GM23248 (cell line): ENCODE data around the gene CLN3. TPM values are rescaled to one million over a fixed set of nuclear protein-coding genes. Genes with fewer than 3 reads are reported as not detected.
"Not testable (repeated sequence)": the region's sequence is repeated elsewhere in the genome, so short reads cannot be mapped to it uniquely, and the experiment has no call there.

Source experiments
- DNase-seq: peaks from one replicate; pipeline ENCODE4 v3.0.0-alpha.2; 2015
- H2AFZ ChIP-seq: fragments of 200-600 bp; sonication (generic); 2 replicates; pipeline ENCODE4 v1.6.1; 2016; ENCODE audit warnings: antibody characterized with exemption
- H3F3A ChIP-seq: fragments of 200-600 bp; sonication (generic); 2 replicates; pipeline ENCODE4 v1.6.1; 2016; ENCODE audit warnings: mild to moderate bottlenecking, antibody characterized with exemption, mixed run types; ENCODE audit not compliant: insufficient read depth
- H3K27ac ChIP-seq: fragments of 200-600 bp; sonication (generic); 2 replicates; pipeline ENCODE4 v1.5.1; 2016; ENCODE audit warnings: mild to moderate bottlenecking
- H3K27me3 ChIP-seq: fragments of 200-600 bp; sonication (generic); replicated peaks from 2 replicates; pipeline ENCODE4 v1.6.1; 2016; ENCODE audit warnings: mild to moderate bottlenecking; ENCODE audit not compliant: insufficient read depth
- H3K36me3 ChIP-seq: fragments of 200-600 bp; sonication (generic); 2 replicates; pipeline ENCODE4 v1.6.1; 2016; ENCODE audit warnings: low read depth, mild to moderate bottlenecking
- H3K4me1 ChIP-seq: fragments of 200-600 bp; sonication (generic); 2 replicates; pipeline ENCODE4 v1.6.1; 2016; ENCODE audit warnings: mild to moderate bottlenecking; ENCODE audit not compliant: insufficient read depth
- H3K4me2 ChIP-seq: fragments of 200-600 bp; sonication (generic); one replicate; pipeline ENCODE4 v1.6.1; 2016; ENCODE audit warnings: mild to moderate bottlenecking; ENCODE audit not compliant: unreplicated experiment
- H3K4me3 ChIP-seq: fragments of 200-600 bp; sonication (generic); 2 replicates; pipeline ENCODE4 v1.5.1; 2016; ENCODE audit warnings: mild to moderate bottlenecking
- H3K79me2 ChIP-seq: fragments of 200-600 bp; sonication (generic); 2 replicates; pipeline ENCODE4 v1.6.1; 2016; ENCODE audit warnings: mild to moderate bottlenecking; ENCODE audit not compliant: insufficient read depth
- H3K9ac ChIP-seq: fragments of 200-600 bp; sonication (generic); 2 replicates; pipeline ENCODE4 v1.6.1; 2016; ENCODE audit warnings: mild to moderate bottlenecking
- H3K9me2 ChIP-seq: fragments of 200-600 bp; sonication (generic); 2 replicates; pipeline ENCODE4 v1.6.1; 2016; ENCODE audit warnings: mixed run types, mild to moderate bottlenecking, moderate library complexity; ENCODE audit not compliant: insufficient read depth
- H3K9me3 ChIP-seq: fragments of 200-600 bp; sonication (generic); one replicate; pipeline ENCODE4 v1.6.1; 2017; ENCODE audit warnings: low read depth
- H4K20me1 ChIP-seq: fragments of 200-600 bp; sonication (generic); 2 replicates; pipeline ENCODE4 v1.6.0; 2016; ENCODE audit not compliant: insufficient read depth
- EZH2 ChIP-seq: fragments of 200-600 bp; sonication (generic); IDR thresholded peaks from 2 replicates; pipeline ENCODE4 v1.6.1; 2018; ENCODE audit warnings: antibody characterized with exemption, mild to moderate bottlenecking; ENCODE audit not compliant: insufficient read depth, poor library complexity, severe bottlenecking
- EZH2phosphoT487 ChIP-seq: fragments of 200-600 bp; sonication (generic); IDR thresholded peaks from 2 replicates; pipeline ENCODE4 v1.6.1; 2018; ENCODE audit warnings: antibody characterized with exemption, moderate library complexity, mild to moderate bottlenecking, low read depth; ENCODE audit not compliant: insufficient read depth
- WGBS, 2 experiments: methylation state at CpG; one replicate each; pipeline ENCODE4 v1.1.6; 2015 to 2017; ENCODE audit warnings: low lambda C conversion rate in 2 of 2, low coverage in 1 of 2; ENCODE audit errors: missing lambda C conversion rate in 2 of 2; 5-methylcytosine and 5-hydroxymethylcytosine counted together
- in situ Hi-C: fragments of 300-500 bp; cut with MboI; formaldehyde crosslinking; loops from 2 replicates; pipeline ENCODE4 v1.15.0; 2020
- polyA plus RNA-seq: library from polyadenylated mRNA; unstranded; fragments of >200 nt; fragmentation: Nextera tagmentation; extraction: Ambion mirVana; gene quantifications from 2 replicates; pipeline ENCODE4 v1.2.1, GENCODE V29; 2016
- total RNA-seq: library from RNA; depleted of rRNA; stranded (reverse); fragments of >200 nt; shearing (Covaris generic); gene quantifications from 2 replicates; pipeline ENCODE4 v1.2.3, GENCODE V29; 2014

Gene CLN3
- total and polyA plus RNA-seq, 2 experiments from 2014 or later: 15.8 to 21.1 TPM

DNA sequence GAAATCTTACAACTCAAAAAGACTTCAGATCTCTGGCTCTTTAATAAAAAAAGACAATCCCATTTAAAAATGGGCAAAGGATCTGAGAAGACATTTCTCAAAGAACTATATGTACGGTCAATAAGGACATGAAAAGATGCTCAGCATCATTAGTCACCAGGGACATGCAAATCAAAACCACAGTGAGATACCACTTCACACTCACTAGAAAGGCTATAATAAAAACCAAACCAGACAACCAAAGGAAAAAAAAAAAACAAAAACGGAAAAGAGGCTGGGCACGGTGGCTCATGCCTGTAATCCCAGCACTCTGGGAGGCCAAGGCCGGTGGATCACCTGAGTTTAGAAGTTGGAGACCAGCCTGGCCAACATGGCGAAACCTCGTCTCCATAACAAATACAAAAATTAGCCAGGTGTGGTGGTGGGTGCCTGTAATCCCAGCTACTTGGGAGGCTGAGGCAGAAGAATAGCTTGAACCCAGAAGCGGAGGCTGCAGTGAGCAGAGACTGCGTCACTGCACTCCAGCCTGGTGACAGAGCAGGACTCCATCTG, 18.1 kb downstream of the CLN3 start:
- H3K4me3 ChIP-seq: no peak overlapping the region
- no peak for DNase-seq
- no peak overlapping the region for H2AFZ ChIP-seq
- H3K9me2 ChIP-seq: no peaks in the 10 kb centered on the region
- in situ Hi-C loops: no loop called here
- no peak overlapping the region for H3K4me2 ChIP-seq
- H3K4me1 ChIP-seq: no peaks in the 10 kb centered on the region
- H3K9me3 ChIP-seq: no peaks in the 10 kb centered on the region
- no peak overlapping the region for H3K9ac ChIP-seq
- H3K79me2 ChIP-seq: no peaks in the 10 kb centered on the region
- H3F3A ChIP-seq: no peaks in the 10 kb centered on the region
- H3K36me3 ChIP-seq: no peaks in the 10 kb centered on the region
- H3K27me3 ChIP-seq: no peaks in the 10 kb centered on the region
- no peaks in the 10 kb centered on the region for H4K20me1 ChIP-seq
- WGBS, 2 experiments: 82 to 83% methylated on average over 8 of the region's 8 CpGs
- H3K27ac ChIP-seq: no peak overlapping the region
- no peak for TF ChIP-seq EZH2phosphoT487
- TF ChIP-seq EZH2: no peak

DNA sequence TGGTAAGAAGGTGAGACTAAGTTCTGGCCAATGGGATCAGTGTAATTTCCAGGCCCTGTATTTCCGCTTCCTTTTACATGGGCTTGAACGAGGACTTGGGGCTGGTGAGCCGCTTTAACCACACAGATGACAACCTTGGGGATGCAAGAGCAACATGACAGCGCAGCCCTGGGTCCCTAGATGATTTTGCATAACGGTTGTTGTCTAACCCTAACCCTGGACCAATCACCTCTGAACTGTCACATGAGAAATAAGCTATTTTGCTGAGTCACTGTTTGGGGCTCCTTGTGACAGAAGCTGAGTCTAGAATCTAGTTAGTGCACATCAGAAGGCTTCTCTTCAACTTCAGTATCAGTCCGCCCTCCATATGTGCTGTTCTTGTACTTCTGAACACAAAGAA, 44.8 kb downstream of the CLN3 start:
- H3K27me3 ChIP-seq, H3K9me2 ChIP-seq, H3K9me3 ChIP-seq, H3K79me2 ChIP-seq, in situ Hi-C loops, H3K27ac ChIP-seq, H3K4me2 ChIP-seq, H3K9ac ChIP-seq, DNase-seq, H3K36me3 ChIP-seq, H3K4me1 ChIP-seq, H2AFZ ChIP-seq, H3K4me3 ChIP-seq, H4K20me1 ChIP-seq, H3F3A ChIP-seq: not testable (repeated sequence)
- WGBS, 2 experiments: no CpG with 5 or more reads among the region's 6 CpGs

DNA sequence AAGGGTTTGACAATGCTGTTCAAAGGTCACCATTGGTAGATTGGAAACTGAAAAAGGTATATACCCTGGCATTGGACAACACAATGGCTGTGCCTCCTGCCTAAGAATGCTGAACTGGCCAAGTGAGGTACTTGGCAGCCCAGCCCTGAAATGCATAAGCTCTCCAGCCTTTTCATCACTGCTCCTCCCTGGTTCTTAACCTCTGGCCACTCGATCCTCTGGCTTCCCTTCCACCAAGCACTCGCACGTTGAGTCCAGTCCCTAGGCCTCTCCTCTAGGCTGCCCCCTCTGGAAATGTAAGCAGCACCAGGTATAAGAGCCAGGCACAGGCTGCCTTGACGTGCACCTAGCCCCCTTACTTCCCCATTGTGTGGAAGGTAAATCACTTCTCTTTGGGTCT, 45.5 kb downstream of the CLN3 start:
- whole genome bisulfite sequencing, 2 experiments: no CpG with 5 or more reads among the region's 4 CpGs
- not testable (repeated sequence) for H3K4me3 ChIP-seq, H3F3A ChIP-seq

GRCh38 chr16:28443943-28444342, 47.9 kb downstream of the CLN3 start:
- H3K4me1 ChIP-seq, H3K36me3 ChIP-seq, DNase-seq, H4K20me1 ChIP-seq, H3K9me2 ChIP-seq, H3K9ac ChIP-seq, in situ Hi-C loops, H3K9me3 ChIP-seq, H3K4me2 ChIP-seq, H3K27me3 ChIP-seq, H3K4me3 ChIP-seq, H2AFZ ChIP-seq, H3K27ac ChIP-seq, H3F3A ChIP-seq, H3K79me2 ChIP-seq: not testable (repeated sequence)
- 72 to 76% methylated on average over 4 of the region's 6 CpGs for WGBS, 2 experiments

More for the DNA sequence above, 45.5 kb downstream of the CLN3 start:
- H3K9ac ChIP-seq, H3K9me3 ChIP-seq, H4K20me1 ChIP-seq, DNase-seq, H3K27ac ChIP-seq, H3K4me1 ChIP-seq, H3K9me2 ChIP-seq, H3K27me3 ChIP-seq, H3K36me3 ChIP-seq, in situ Hi-C loops, H3K4me2 ChIP-seq, H3K79me2 ChIP-seq, H2AFZ ChIP-seq: not testable (repeated sequence)

DNA sequence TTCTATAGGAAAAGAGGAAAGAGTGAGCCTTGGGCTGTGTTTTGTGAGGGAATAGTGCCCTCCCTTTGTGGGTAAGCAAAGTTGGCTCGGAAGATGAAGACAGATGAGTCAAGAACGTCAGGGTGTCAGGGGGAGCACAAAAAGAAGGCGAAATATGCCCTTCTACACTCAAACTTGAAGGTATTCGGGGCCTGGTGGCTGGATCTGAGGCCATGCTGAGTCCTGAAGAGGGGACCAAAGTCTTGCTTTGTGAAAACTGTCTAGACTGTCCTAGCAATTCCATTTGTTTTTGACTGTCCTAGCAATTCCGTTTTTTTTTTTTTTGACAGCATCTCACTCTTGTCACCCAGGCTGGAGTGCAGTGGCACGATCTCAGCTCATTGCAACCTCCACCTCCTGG, 53.0 kb downstream of the CLN3 start:
- H3K36me3 ChIP-seq, H3K4me1 ChIP-seq, H3K9me3 ChIP-seq, H3K9me2 ChIP-seq, H3K27me3 ChIP-seq, H4K20me1 ChIP-seq, H3K4me3 ChIP-seq, DNase-seq, H3K79me2 ChIP-seq, H3K9ac ChIP-seq, H2AFZ ChIP-seq, H3F3A ChIP-seq, in situ Hi-C loops, H3K4me2 ChIP-seq, H3K27ac ChIP-seq: not testable (repeated sequence)
- WGBS, 2 experiments: 44 to 49% methylated on average over 2 to 4 of the region's 6 CpGs

- H3K4me1 ChIP-seq, H3K79me2 ChIP-seq, H3K9ac ChIP-seq, in situ Hi-C loops, H2AFZ ChIP-seq, H4K20me1 ChIP-seq, H3K4me3 ChIP-seq, H3F3A ChIP-seq, H3K36me3 ChIP-seq, DNase-seq, H3K27ac ChIP-seq, H3K27me3 ChIP-seq, H3K9me2 ChIP-seq, H3K9me3 ChIP-seq, H3K4me2 ChIP-seq: not testable (repeated sequence)
- 92 to 98% methylated on average over 7 to 13 of the region's 29 CpGs for WGBS, 2 experiments
These were observed 56.5 kb downstream of the CLN3 start for GRCh38 chr16:28435340-28435739.
